Measurements from ENCODE around the gene PLA2G7.

The PLA2G7 gene

DNA sequence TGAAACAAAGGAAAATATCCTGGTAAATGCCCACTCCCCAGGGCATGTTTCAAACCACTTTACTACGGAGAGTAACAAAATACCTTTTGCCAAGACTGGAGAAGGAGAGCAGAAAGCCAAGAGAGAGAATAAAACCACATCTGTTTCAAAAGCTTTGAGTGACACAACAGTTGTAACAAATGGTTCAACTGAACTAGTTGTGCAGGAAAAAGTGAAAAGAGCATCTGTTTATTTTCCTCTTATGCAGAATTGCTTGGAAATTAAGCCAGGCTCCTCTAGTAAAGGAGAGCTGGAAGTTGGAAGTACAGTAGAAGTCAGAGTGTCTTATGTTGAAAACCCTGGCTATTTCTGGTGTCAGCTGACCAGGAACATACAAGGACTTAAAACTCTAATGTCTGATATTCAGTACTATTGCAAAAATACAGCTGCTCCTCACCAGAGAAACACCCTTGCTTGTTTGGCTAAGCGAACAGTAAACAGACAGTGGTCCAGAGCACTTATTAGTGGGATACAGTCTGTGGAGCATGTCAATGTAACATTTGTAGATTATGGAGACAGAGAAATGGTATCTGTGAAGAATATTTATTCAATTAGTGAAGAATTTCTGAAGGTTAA is 44.9 kb downstream of the PLA2G7 start:
- Histone ChIP-seq H3K4me1 (ENCODE audit: control insufficient read depth, insufficient read depth, low read depth, low read length) (no peaks in the 10 kb centered on the region), H2AFZ (ENCODE audit: low read depth, low read length) (no peak overlapping the region), H3K4me2 (ENCODE audit: low read length, poor library complexity, severe bottlenecking) (no peak overlapping the region), H3K9ac (ENCODE audit: low read length) (no peak overlapping the region), H2BK5ac (ENCODE audit: low read depth, low read length, poor library complexity, severe bottlenecking) (no peak overlapping the region), H3K36me3 (ENCODE audit: control insufficient read depth in 1 of 2, insufficient read depth in 2 of 2, low read depth in 1 of 2, low read length in 2 of 2) (no peaks in the 10 kb centered on the region), H3K4ac (ENCODE audit: low read depth in 1 of 2, low read length in 2 of 2) (no peak overlapping the region), H2BK12ac (ENCODE audit: low read length in 2 of 2) (no peak overlapping the region), H2BK15ac (ENCODE audit: low read depth, poor library complexity, severe bottlenecking) (no peak overlapping the region), H4K91ac (ENCODE audit: low read length) (no peak overlapping the region), H2AK5ac (ENCODE audit: low read length, severe bottlenecking) (no peak overlapping the region), H4K8ac (ENCODE audit: low read length) (no peak overlapping the region), H3K9me3 (ENCODE audit: control insufficient read depth, low read length) (no peaks in the 10 kb centered on the region), H3K14ac (ENCODE audit: low read length in 2 of 2) (no peak overlapping the region), H2BK120ac (ENCODE audit: low read depth, low read length) (no peak overlapping the region), H3K27me3 (ENCODE audit: control insufficient read depth in 1 of 2, insufficient read depth in 1 of 2, low read length in 2 of 2) (no peaks in the 10 kb centered on the region), H3K18ac (ENCODE audit: low read depth in 1 of 2, low read length in 2 of 2) (no peak overlapping the region), H3K23ac (ENCODE audit: low read length in 2 of 2) (no peak overlapping the region), H3K27ac (ENCODE audit: low read length, poor library complexity, severe bottlenecking) (no peak overlapping the region), H3K4me3 (ENCODE audit: insufficient read depth in 1 of 2, low read depth in 1 of 2, low read length in 2 of 2) (no peak overlapping the region), H3K79me1 (replicated peaks; ENCODE audit: low read length, poor library complexity, severe bottlenecking) (no peaks in the 10 kb centered on the region)
- 85% methylated on average over 2 of the region's 2 CpGs for WGBS
- DNase-seq: no peak

DNA sequence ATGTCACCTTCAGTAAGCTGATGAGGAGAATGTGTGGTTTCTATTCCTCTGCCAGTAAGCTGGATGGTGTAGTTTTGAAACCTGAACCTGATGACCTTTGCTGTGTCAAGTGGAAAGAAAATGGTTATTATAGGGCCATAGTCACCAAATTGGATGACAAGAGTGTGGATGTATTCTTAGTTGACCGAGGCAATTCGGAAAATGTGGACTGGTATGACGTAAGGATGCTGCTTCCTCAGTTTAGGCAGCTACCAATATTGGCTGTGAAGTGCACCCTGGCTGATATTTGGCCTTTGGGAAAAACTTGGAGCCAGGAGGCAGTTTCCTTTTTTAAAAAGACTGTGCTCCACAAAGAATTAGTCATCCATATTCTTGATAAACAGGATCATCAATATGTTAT is 45.5 kb downstream of the PLA2G7 start:
- no peak overlapping the region for H4K91ac ChIP-seq (ENCODE audit: low read length)
- H3K27me3 ChIP-seq (ENCODE audit: control insufficient read depth in 1 of 2, insufficient read depth in 1 of 2, low read length in 2 of 2): no peaks in the 10 kb centered on the region
- WGBS: 85% methylated on average over 3 of the region's 3 CpGs
- no peak overlapping the region for H2BK12ac ChIP-seq (ENCODE audit: low read length in 2 of 2)
- no peak overlapping the region for H2AFZ ChIP-seq (ENCODE audit: low read depth, low read length)
- no peaks in the 10 kb centered on the region for H3K9me3 ChIP-seq (ENCODE audit: control insufficient read depth, low read length)
- H3K36me3 ChIP-seq (ENCODE audit: control insufficient read depth in 1 of 2, insufficient read depth in 2 of 2, low read depth in 1 of 2, low read length in 2 of 2): no peaks in the 10 kb centered on the region
- no peak overlapping the region for H2BK15ac ChIP-seq (ENCODE audit: low read depth, poor library complexity, severe bottlenecking)
- H2AK5ac ChIP-seq (ENCODE audit: low read length, severe bottlenecking): no peak overlapping the region
- H3K79me1 ChIP-seq (replicated peaks; ENCODE audit: low read length, poor library complexity, severe bottlenecking): no peaks in the 10 kb centered on the region
- no peak overlapping the region for H2BK5ac ChIP-seq (ENCODE audit: low read depth, low read length, poor library complexity, severe bottlenecking)
- no peak overlapping the region for H3K4ac ChIP-seq (ENCODE audit: low read depth in 1 of 2, low read length in 2 of 2)
- DNase-seq: no peak
- no peak overlapping the region for H3K23ac ChIP-seq (ENCODE audit: low read length in 2 of 2)
- H3K27ac ChIP-seq (ENCODE audit: low read length, poor library complexity, severe bottlenecking): no peak overlapping the region
- H3K4me1 ChIP-seq (ENCODE audit: control insufficient read depth, insufficient read depth, low read depth, low read length): no peaks in the 10 kb centered on the region
- H4K8ac ChIP-seq (ENCODE audit: low read length): no peak overlapping the region
- H3K18ac ChIP-seq (ENCODE audit: low read depth in 1 of 2, low read length in 2 of 2): no peak overlapping the region
- H3K4me2 ChIP-seq (ENCODE audit: low read length, poor library complexity, severe bottlenecking): no peak overlapping the region
- H3K9ac ChIP-seq (ENCODE audit: low read length): no peak overlapping the region
- H3K4me3 ChIP-seq (ENCODE audit: insufficient read depth in 1 of 2, low read depth in 1 of 2, low read length in 2 of 2): no peak overlapping the region
- no peak overlapping the region for H3K14ac ChIP-seq (ENCODE audit: low read length in 2 of 2)
- no peak overlapping the region for H2BK120ac ChIP-seq (ENCODE audit: low read depth, low read length)

DNA sequence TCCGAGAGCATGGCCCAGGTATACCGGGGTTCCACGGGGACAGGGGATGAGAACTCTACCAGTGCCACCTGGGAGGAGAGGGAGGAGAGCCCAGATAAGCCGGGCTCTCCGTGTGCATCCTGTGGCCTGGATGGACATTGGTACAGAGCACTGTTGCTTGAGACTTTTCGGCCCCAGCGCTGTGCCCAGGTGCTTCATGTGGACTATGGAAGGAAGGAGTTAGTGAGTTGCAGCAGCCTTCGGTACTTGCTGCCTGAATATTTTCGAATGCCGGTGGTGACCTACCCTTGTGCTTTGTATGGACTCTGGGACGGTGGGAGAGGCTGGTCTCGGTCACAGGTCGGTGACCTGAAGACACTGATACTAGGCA is 46.2 kb downstream of the PLA2G7 start:
- WGBS: 95% methylated on average over 13 of the region's 13 CpGs
- Histone ChIP-seq H3K4me3 (ENCODE audit: insufficient read depth in 1 of 2, low read depth in 1 of 2, low read length in 2 of 2) (no peak overlapping the region), H3K14ac (ENCODE audit: low read length in 2 of 2) (no peak overlapping the region), H3K23ac (ENCODE audit: low read length in 2 of 2) (no peak overlapping the region), H3K4me1 (ENCODE audit: control insufficient read depth, insufficient read depth, low read depth, low read length) (no peaks in the 10 kb centered on the region), H3K9ac (ENCODE audit: low read length) (no peak overlapping the region), H3K4ac (ENCODE audit: low read depth in 1 of 2, low read length in 2 of 2) (no peak overlapping the region), H3K36me3 (ENCODE audit: control insufficient read depth in 1 of 2, insufficient read depth in 2 of 2, low read depth in 1 of 2, low read length in 2 of 2) (no peaks in the 10 kb centered on the region), H2BK5ac (ENCODE audit: low read depth, low read length, poor library complexity, severe bottlenecking) (no peak overlapping the region), H3K27me3 (ENCODE audit: control insufficient read depth in 1 of 2, insufficient read depth in 1 of 2, low read length in 2 of 2) (no peaks in the 10 kb centered on the region), H3K4me2 (ENCODE audit: low read length, poor library complexity, severe bottlenecking) (no peak overlapping the region), H2BK12ac (ENCODE audit: low read length in 2 of 2) (no peak overlapping the region), H2BK15ac (ENCODE audit: low read depth, poor library complexity, severe bottlenecking) (no peak overlapping the region), H2AK5ac (ENCODE audit: low read length, severe bottlenecking) (no peak overlapping the region), H2AFZ (ENCODE audit: low read depth, low read length) (no peak overlapping the region), H3K9me3 (ENCODE audit: control insufficient read depth, low read length) (no peaks in the 10 kb centered on the region), H4K91ac (ENCODE audit: low read length) (no peak overlapping the region), H3K18ac (ENCODE audit: low read depth in 1 of 2, low read length in 2 of 2) (no peak overlapping the region), H3K27ac (ENCODE audit: low read length, poor library complexity, severe bottlenecking) (no peak overlapping the region), H3K79me1 (replicated peaks; ENCODE audit: low read length, poor library complexity, severe bottlenecking) (no peaks in the 10 kb centered on the region), H2BK120ac (ENCODE audit: low read depth, low read length) (no peak overlapping the region), H4K8ac (ENCODE audit: low read length) (no peak overlapping the region)
- no peak for DNase-seq

DNA sequence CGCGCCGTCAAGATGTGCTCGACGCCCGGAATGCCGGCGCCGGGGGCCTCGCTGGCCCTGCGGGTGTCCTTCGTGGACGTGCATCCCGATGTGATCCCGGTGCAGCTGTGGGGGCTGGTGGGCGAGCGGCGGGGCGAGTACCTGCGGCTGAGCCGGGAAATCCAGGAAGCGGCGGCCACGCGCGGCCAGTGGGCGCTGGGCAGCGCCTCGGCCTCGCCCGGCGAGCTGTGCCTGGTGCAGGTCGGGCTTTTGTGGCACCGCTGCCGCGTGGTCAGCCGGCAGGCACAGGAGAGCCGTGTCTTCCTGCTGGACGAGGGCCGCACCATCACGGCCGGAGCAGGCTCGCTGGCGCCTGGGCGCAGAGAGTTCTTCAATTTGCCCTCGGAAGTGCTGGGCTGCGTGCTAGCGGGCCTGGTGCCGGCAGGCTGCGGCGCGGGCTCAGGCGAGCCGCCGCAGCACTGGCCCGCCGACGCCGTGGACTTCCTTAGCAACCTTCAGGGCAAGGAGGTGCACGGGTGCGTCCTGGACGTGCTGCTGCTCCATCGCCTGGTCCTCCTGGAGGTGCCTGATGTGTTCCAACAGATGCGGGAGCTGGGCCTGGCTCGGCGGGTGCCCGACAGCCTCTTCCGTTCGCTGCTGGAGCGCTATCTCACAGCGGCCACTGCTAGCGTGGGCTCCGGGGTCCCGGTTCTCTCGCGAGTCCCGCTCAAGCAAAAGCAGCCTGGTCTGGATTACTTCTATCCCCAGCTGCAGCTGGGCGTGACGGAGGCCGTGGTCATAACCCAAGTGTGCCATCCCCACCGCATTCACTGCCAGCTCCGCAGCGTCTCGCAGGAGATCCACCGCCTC is 46.8 kb downstream of the PLA2G7 start:
- no peak overlapping the region for H2BK120ac ChIP-seq (ENCODE audit: low read depth, low read length)
- H4K8ac ChIP-seq (ENCODE audit: low read length): no peak overlapping the region
- H3K4me1 ChIP-seq (ENCODE audit: control insufficient read depth, insufficient read depth, low read depth, low read length): no peaks in the 10 kb centered on the region
- no peaks in the 10 kb centered on the region for H3K79me1 ChIP-seq (replicated peaks; ENCODE audit: low read length, poor library complexity, severe bottlenecking)
- no peak overlapping the region for H2BK5ac ChIP-seq (ENCODE audit: low read depth, low read length, poor library complexity, severe bottlenecking)
- WGBS: 98% methylated on average over 85 of the region's 85 CpGs
- H3K4ac ChIP-seq (ENCODE audit: low read depth in 1 of 2, low read length in 2 of 2): no peak overlapping the region
- DNase-seq: no peak
- H3K14ac ChIP-seq (ENCODE audit: low read length in 2 of 2): no peak overlapping the region
- H3K18ac ChIP-seq (ENCODE audit: low read depth in 1 of 2, low read length in 2 of 2): no peak overlapping the region
- no peak overlapping the region for H3K23ac ChIP-seq (ENCODE audit: low read length in 2 of 2)
- H3K4me2 ChIP-seq (ENCODE audit: low read length, poor library complexity, severe bottlenecking): no peak overlapping the region
- H3K36me3 ChIP-seq (ENCODE audit: control insufficient read depth in 1 of 2, insufficient read depth in 2 of 2, low read depth in 1 of 2, low read length in 2 of 2): no peaks in the 10 kb centered on the region
- H3K9me3 ChIP-seq (ENCODE audit: control insufficient read depth, low read length): no peaks in the 10 kb centered on the region
- H3K4me3 ChIP-seq (ENCODE audit: insufficient read depth in 1 of 2, low read depth in 1 of 2, low read length in 2 of 2): no peak overlapping the region
- H2AK5ac ChIP-seq (ENCODE audit: low read length, severe bottlenecking): no peak overlapping the region
- H2BK15ac ChIP-seq (ENCODE audit: low read depth, poor library complexity, severe bottlenecking): no peak overlapping the region
- H2AFZ ChIP-seq (ENCODE audit: low read depth, low read length): no peak overlapping the region
- no peak overlapping the region for H4K91ac ChIP-seq (ENCODE audit: low read length)
- no peaks in the 10 kb centered on the region for H3K27me3 ChIP-seq (ENCODE audit: control insufficient read depth in 1 of 2, insufficient read depth in 1 of 2, low read length in 2 of 2)
- H2BK12ac ChIP-seq (ENCODE audit: low read length in 2 of 2): no peak overlapping the region
- H3K27ac ChIP-seq (ENCODE audit: low read length, poor library complexity, severe bottlenecking): no peak overlapping the region
- H3K9ac ChIP-seq (ENCODE audit: low read length): no peak overlapping the region
